AG09319 (cell line): ENCODE measurements around the gene ZNF84.

Experiments
- DNase-seq: peaks from one replicate; pipeline ENCODE4 v3.0.0-alpha.2; 2010; ENCODE audit warnings: low read depth; ENCODE audit errors: extremely low read depth
- CTCF ChIP-seq: IDR thresholded peaks from 2 replicates; pipeline ENCODE4 v1.5.1; 2011; ENCODE audit warnings: low read depth, mild to moderate bottlenecking, inconsistent platforms, low read length, moderate library complexity

The ZNF84 gene

DNA sequence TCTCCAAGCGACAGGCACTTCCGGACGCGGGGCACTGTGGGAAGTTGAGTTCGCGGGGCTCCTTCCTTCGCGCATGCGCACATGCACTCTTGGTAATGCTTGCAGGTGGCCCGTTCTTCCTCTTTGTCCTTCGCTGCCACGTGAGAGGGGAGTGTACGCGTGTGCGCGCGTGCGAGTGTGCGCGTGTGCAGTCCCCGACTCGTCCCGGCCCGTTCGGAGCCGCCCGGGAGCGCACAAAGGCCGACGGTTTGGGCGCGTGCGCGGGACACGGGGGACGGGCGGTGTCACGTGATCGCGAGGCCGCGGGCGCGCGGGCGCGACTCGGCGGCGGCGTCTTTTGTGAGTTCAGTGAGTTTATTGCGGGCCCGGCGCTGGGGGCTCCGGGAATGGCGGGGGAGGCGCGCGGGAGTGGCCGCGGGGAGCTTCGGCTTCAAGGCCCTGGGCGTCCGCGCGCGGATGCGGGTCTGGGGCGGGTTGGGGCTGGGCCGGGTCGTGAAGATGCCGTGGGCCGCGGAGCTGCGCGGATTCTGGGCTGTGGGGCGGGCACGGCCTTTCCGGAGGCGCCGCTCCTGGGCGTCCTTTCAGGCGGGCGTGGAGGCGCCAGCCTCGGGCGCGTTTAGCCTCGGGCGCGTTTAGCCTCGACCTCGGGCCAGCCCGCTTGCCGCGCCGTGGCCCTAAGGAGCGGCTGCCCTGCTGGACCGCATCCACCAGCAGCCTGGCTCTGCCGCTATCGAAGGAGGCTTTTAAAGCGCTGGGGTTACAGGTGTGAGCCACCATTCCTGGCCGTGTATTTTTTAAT, at the start of gene ZNF84:
Gene ZNF84, plus strand, starts transcription at position 303 of the 799 bp plus-strand sequence. CDS start 3,959 bp downstream, outside the sequence.
- TF ChIP-seq CTCF, result no peak
- peak; percentile 98 for DNase-seq

GRCh38 chr12:132998741-132999140, 38.6 kb upstream of the ZNF84 start:
- DNase-seq, result no peak
- no peak for TF ChIP-seq CTCF

DNA sequence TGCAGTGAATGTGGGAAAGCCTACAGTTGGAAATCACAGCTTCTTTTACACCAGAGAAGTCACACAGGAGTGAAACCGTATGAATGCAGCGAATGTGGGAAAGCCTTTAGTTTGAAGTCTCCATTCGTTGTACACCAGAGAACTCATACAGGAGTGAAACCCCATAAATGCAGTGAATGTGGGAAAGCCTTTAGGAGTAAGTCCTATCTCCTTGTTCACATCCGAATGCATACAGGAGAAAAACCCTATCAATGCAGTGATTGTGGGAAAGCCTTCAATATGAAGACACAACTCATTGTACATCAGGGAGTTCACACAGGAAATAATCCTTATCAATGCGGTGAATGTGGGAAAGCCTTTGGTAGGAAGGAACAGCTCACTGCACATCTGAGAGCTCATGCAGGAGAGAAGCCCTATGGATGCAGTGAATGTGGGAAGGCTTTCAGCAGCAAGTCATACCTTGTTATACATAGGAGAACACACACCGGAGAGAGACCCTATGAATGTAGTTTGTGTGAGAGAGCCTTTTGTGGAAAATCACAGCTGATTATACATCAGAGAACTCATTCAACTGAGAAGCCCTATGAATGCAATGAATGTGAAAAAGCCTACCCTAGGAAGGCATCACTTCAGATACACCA, 26.5 kb upstream of the ZNF84 start:
- no peak for DNase-seq
- no peak for TF ChIP-seq CTCF

GRCh38 chr12:133023566-133023965, 13.7 kb upstream of the ZNF84 start:
- DNase-seq, result no peak
- no peak for TF ChIP-seq CTCF

DNA sequence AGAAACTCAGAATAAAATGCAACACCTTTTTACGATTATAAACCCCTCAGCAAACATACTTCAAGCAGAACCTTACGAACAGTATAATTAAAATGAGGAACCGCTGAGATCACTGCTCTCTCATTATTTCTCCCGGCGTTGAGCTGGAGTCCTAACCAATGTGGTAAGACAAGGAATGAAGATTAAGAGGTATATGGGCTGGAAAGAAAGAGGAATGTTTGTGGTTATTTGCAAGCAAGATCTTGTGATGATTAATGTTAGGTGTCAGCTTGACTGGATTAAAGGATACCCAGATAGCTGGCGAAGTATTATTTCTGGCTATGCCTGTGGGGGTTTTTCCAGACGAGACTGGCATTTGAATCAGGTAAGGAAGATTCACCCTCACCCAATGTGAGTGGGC, 10.3 kb upstream of the ZNF84 start:
- no peak for TF ChIP-seq CTCF
- DNase-seq, result no peak

- DNase-seq, result no peak
- no peak for TF ChIP-seq CTCF
Measured at GRCh38 chr12:133038118-133038709, 905 bp downstream of the ZNF84 start.

DNA sequence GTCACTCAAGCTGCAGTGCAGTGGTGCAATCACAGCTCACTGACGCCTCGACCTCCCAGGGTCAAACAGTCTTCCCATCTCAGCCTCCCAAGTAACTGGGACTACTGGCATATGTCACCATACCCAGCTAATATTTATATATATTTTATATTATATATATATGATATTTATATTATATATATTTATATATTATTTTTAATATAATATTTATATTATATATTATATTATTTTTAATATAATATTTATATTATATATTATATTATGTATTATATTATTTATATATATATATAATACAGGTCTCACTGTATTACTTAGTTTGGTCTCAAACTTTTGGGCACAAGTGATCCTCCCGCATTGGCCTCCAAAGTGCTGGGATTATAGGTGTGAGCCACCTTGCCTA, 9.4 kb downstream of the ZNF84 start:
- no peak for TF ChIP-seq CTCF
- DNase-seq, result no peak
